NCI-H1417 (cell line): ENCODE measurements around the gene ENG.
"Not testable (repeated sequence)": the region's sequence is repeated elsewhere in the genome, so short reads cannot be mapped to it uniquely, and the experiment has no call there.

ENCODE experiments used
- DNase-seq, 3 experiments: peaks; one replicate each; lab custom pipeline; 2025; lab: John Stamatoyannopoulos, UW

Gene ENG

GRCh38 chr9:127793093-127793708 lies 61.3 kb downstream of the ENG start:
- DNase-seq = no peak

- DNase-seq = no peak
These were observed 61.9 kb downstream of the ENG start for GRCh38 chr9:127792417-127793031.

- no peak for DNase-seq
These were observed 63.4 kb downstream of the ENG start for GRCh38 chr9:127791085-127791484.

- no peak for DNase-seq
These were observed 64.2 kb downstream of the ENG start for GRCh38 chr9:127790094-127790855.

- DNase-seq = no peak
These were observed 65.3 kb downstream of the ENG start for GRCh38 chr9:127789179-127789578.

- no peak for DNase-seq
These were observed 66.0 kb downstream of the ENG start for GRCh38 chr9:127788337-127789011.

GRCh38 chr9:127786773-127787104 lies 67.7 kb downstream of the ENG start:
- no peak for DNase-seq

GRCh38 chr9:127785933-127786772 lies 68.3 kb downstream of the ENG start, which contains the start of gene CDK9:
Gene CDK9 (plus strand): TSS chr9:127786034. CDS start chr9:127786149, 115 bp downstream.
- peak; percentile 80 to 94 (median 93) for DNase-seq

GRCh38 chr9:127785023-127785932 lies 69.2 kb downstream of the ENG start:
- peak; percentile 73 to 99 (median 95) for DNase-seq

GRCh38 chr9:127783111-127784008 lies 71.1 kb downstream of the ENG start:
- DNase-seq = peak in 1 of 3 experiments; percentile 20

- DNase-seq = no peak
These were observed 72.7 kb downstream of the ENG start for GRCh38 chr9:127781806-127782205.

GRCh38 chr9:127780909-127781308 lies 73.5 kb downstream of the ENG start:
- not testable (repeated sequence) for DNase-seq

- DNase-seq = no peak
These were observed 74.2 kb downstream of the ENG start for GRCh38 chr9:127780126-127780885.

- DNase-seq = no peak
These were observed 75.1 kb downstream of the ENG start for GRCh38 chr9:127779136-127779981.

- no peak for DNase-seq
These were observed 76.0 kb downstream of the ENG start, which contains the start of gene SH2D3C for GRCh38 chr9:127778280-127779135. Gene SH2D3C (minus strand): TSS chr9:127778666. CDS start chr9:127778627, 39 bp downstream.

GRCh38 chr9:127777368-127777980 lies 77.0 kb downstream of the ENG start:
- no peak for DNase-seq
